MM.1S (cell line): Measurements from ENCODE around the gene PRKCA.

Experiments
- EZH2 ChIP-seq: fragments of 300-600 bp; sonication (generic); optimal IDR thresholded peaks from 2 replicates; pipeline ENCODE3; 2017; ENCODE audit warnings: low read depth, mild to moderate bottlenecking, antibody characterized with exemption, low read length, mixed read lengths
- EZH2phosphoT487 ChIP-seq: fragments of 300-600 bp; sonication (generic); IDR thresholded peaks from 2 replicates; pipeline ENCODE4 v1.6.1; 2018; ENCODE audit warnings: antibody characterized with exemption, low read length
- TF ChIP-seq, protein P1 (sequence below): fragments of 300-600 bp; sonication (generic); IDR thresholded peaks from 2 replicates; pipeline ENCODE4 v1.5.1; 2016; ENCODE audit warnings: antibody characterized with exemption, low read length, mixed read lengths

DNA sequence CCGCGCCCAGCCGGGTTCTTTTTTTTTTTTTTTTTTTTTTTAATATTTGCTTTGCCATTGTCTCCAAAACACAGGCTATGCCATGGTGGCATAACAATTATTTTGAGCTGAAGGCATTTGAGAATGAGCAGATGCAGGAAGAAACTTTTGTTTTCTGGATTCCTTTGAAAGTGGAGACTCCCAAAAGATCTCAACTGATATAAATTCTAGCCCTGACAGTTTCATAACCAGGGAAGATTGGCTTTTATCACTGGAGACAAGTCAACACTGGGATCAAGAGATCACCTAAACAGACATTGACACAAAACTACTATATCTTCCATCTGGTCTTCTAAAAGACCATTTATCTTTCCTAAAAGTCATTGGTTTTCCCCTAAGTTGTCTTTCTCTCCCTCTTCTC is 10.1 kb upstream of the PRKCA start:
- TF ChIP-seq EZH2, result no peak
- TF ChIP-seq, protein P1, sequence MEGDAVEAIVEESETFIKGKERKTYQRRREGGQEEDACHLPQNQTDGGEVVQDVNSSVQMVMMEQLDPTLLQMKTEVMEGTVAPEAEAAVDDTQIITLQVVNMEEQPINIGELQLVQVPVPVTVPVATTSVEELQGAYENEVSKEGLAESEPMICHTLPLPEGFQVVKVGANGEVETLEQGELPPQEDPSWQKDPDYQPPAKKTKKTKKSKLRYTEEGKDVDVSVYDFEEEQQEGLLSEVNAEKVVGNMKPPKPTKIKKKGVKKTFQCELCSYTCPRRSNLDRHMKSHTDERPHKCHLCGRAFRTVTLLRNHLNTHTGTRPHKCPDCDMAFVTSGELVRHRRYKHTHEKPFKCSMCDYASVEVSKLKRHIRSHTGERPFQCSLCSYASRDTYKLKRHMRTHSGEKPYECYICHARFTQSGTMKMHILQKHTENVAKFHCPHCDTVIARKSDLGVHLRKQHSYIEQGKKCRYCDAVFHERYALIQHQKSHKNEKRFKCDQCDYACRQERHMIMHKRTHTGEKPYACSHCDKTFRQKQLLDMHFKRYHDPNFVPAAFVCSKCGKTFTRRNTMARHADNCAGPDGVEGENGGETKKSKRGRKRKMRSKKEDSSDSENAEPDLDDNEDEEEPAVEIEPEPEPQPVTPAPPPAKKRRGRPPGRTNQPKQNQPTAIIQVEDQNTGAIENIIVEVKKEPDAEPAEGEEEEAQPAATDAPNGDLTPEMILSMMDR, result no peak
- TF ChIP-seq EZH2phosphoT487, result no peak
